K562 (cell line): ENCODE measurements around the gene PRSS27. TPM values are rescaled to one million over a fixed set of nuclear protein-coding genes. Genes with fewer than 3 reads are reported as not detected.
"Not testable (repeated sequence)": the region's sequence is repeated elsewhere in the genome, so short reads cannot be mapped to it uniquely, and the experiment has no call there.

Experiments
- ATAC-seq: fragments of 200-7000 bp; cut with Tn5 transposase; 3 replicates; pipeline ENCODE4 v1.9.1; 2020; ENCODE audit warnings: moderate library complexity
- BruUV-seq: library from RNA; stranded (reverse); fragments of 400-500 nt; replicated peaks from 2 replicates; lab custom pipeline; 2021; lab: Mats Ljungman, UMichigan
- CTCF ChIA-PET: fragments of 300-600 bp; formaldehyde crosslinking; extraction: SDS; loops from one replicate; lab custom pipeline; 2021; ENCODE audit warnings: low intra/inter-chr PET ratio; lab: Yijun Ruan, JAX
- POLR2A ChIA-PET: fragments of 300-600, 350-650 bp; sonication (Branson Sonifier 250); formaldehyde crosslinking; extraction: SDS; loops from one replicate; lab custom pipeline; 2021; ENCODE audit warnings: antibody characterized with exemption, inconsistent platforms; lab: Yijun Ruan, JAX
- DNase-seq, 4 experiments: peaks; one replicate each; pipeline versions ENCODE4 v3.0.0 to v3.0.0-alpha.2; 2011 to 2018; ENCODE audit warnings: low spot score in 3 of 4, mixed read lengths in 3 of 4; ENCODE audit errors: extremely low read depth in 1 of 4
- FAIRE-seq: peaks from 2 replicates; lab custom pipeline; 2011; peaks lifted over from hg19 to GRCh38; lab: Jason Lieb, UNC
- H2AFZ ChIP-seq: 2 replicates; pipeline ENCODE4 v1.6.0; 2011; ENCODE audit warnings: low read depth, low read length, control low read depth, inconsistent platforms
- H3K27ac ChIP-seq: fragments of 200-600 bp; 3 replicates; pipeline ENCODE4 v1.8.0; 2011; ENCODE audit warnings: low read depth, mild to moderate bottlenecking, control low read depth, inconsistent platforms, low read length, moderate library complexity, mixed read lengths; ENCODE audit errors: extremely low read depth
- H3K27me3 ChIP-seq, 2 experiments: fragments of 300-600 bp in 1 of 2; 2 replicates in 1 of 2; 3 replicates in 1 of 2; pipeline versions ENCODE4 v1.6.0 to v1.8.0; 2011; ENCODE audit warnings: inconsistent platforms in 2 of 2, low read length in 2 of 2, mild to moderate bottlenecking in 1 of 2, mixed read lengths in 1 of 2, moderate library complexity in 1 of 2; ENCODE audit not compliant: control insufficient read depth in 2 of 2, insufficient read depth in 2 of 2
- H3K36me3 ChIP-seq: fragments of 300-600 bp; 3 replicates; pipeline ENCODE4 v1.8.0; 2011; ENCODE audit warnings: mild to moderate bottlenecking, low read length, inconsistent platforms; ENCODE audit not compliant: control insufficient read depth, insufficient read depth
- H3K4me1 ChIP-seq, 2 experiments: fragments of 200-600 bp in 1 of 2; replicated peaks in 1 of 2; 2 replicates in 1 of 2; 3 replicates in 1 of 2; pipeline versions ENCODE4 v1.5.1 to v1.8.0; 2011; ENCODE audit warnings: inconsistent platforms in 2 of 2, low read length in 2 of 2, mild to moderate bottlenecking in 1 of 2, mixed read lengths in 1 of 2, moderate library complexity in 1 of 2; ENCODE audit not compliant: control insufficient read depth in 2 of 2, insufficient read depth in 2 of 2
- H3K4me2 ChIP-seq: 2 replicates; pipeline ENCODE4 v1.6.1; 2011; ENCODE audit warnings: low read length, control low read depth, inconsistent platforms, mixed read lengths; ENCODE audit not compliant: insufficient read depth
- H3K4me3 ChIP-seq: fragments of 200-600 bp; sonication (generic), shearing (Covaris generic); 2 replicates; pipeline ENCODE4 v1.5.1; 2016; ENCODE audit warnings: control low read depth, inconsistent platforms
- H3K79me2 ChIP-seq: fragments of 200-600 bp; 3 replicates; pipeline ENCODE4 v1.8.0; 2011; ENCODE audit warnings: low read length, inconsistent platforms; ENCODE audit not compliant: control insufficient read depth, insufficient read depth
- H3K9ac ChIP-seq, 2 experiments: 2 replicates each; pipeline versions ENCODE4 v1.6.0 to v1.6.1; 2011; ENCODE audit warnings: low read depth in 2 of 2, low read length in 2 of 2, control low read depth in 1 of 2, inconsistent platforms in 1 of 2, mild to moderate bottlenecking in 1 of 2, mixed read lengths in 1 of 2; ENCODE audit not compliant: insufficient read depth in 1 of 2
- H3K9me1 ChIP-seq: one replicate; pipeline ENCODE4 v1.6.0; 2011; ENCODE audit warnings: inconsistent platforms, mild to moderate bottlenecking, low read length, moderate library complexity; ENCODE audit not compliant: control insufficient read depth, insufficient read depth
- H3K9me3 ChIP-seq: replicated peaks from 2 replicates; pipeline ENCODE4 v1.5.1; 2011; ENCODE audit warnings: low read depth, low read length, inconsistent platforms; ENCODE audit not compliant: control insufficient read depth, insufficient read depth
- H4K20me1 ChIP-seq: replicated peaks from 2 replicates; pipeline ENCODE4 v1.6.1; 2011; ENCODE audit warnings: low read length, inconsistent platforms, mixed read lengths; ENCODE audit not compliant: control insufficient read depth, insufficient read depth
- ARNT ChIP-seq, 2 experiments: fragments of 450-650 bp; IDR thresholded peaks; 2 replicates each; pipeline ENCODE4 v1.6.1; 2016; ENCODE audit warnings: mild to moderate bottlenecking in 1 of 2
- COPS2 ChIP-seq: fragments of 450-650 bp; conservative IDR thresholded peaks from 2 replicates; pipeline ENCODE4 v1.6.1; 2016; ENCODE audit warnings: mild to moderate bottlenecking, moderate library complexity
- KDM1A ChIP-seq, 2 experiments: fragments of 450-650 bp; IDR thresholded peaks; 2 replicates each; pipeline ENCODE4 v1.6.1; 2016; ENCODE audit warnings: mild to moderate bottlenecking in 2 of 2
- MTA2 ChIP-seq: fragments of 450-650 bp; IDR thresholded peaks from 2 replicates; pipeline ENCODE4 v1.6.1; 2016; ENCODE audit warnings: low read depth
- NCOA2 ChIP-seq, 2 experiments: fragments of 450-650 bp; IDR thresholded peaks; 2 replicates each; pipeline ENCODE4 v1.6.1; 2018; ENCODE audit warnings: mild to moderate bottlenecking in 2 of 2, moderate library complexity in 1 of 2; ENCODE audit not compliant: partially characterized antibody in 2 of 2
- NEUROD1 ChIP-seq: fragments of 150-350 bp; IDR thresholded peaks from 2 replicates; pipeline ENCODE4 v1.6.1; 2014; ENCODE audit warnings: borderline replicate concordance, low read length, low read depth; ENCODE audit not compliant: partially characterized antibody
- RBM15 ChIP-seq: fragments of 200-400 bp; formaldehyde crosslinking; IDR thresholded peaks from 2 replicates; pipeline ENCODE4 v1.6.1; 2018; ENCODE audit warnings: mild to moderate bottlenecking, low read length, moderate library complexity; ENCODE audit not compliant: insufficient read depth
- ZNF212 ChIP-seq: fragments of 450-650 bp; formaldehyde crosslinking; IDR thresholded peaks from 2 replicates; pipeline ENCODE4 v1.4.0; 2020; ENCODE audit warnings: mild to moderate bottlenecking
- ZNF23 ChIP-seq: fragments of 250-450 bp; sonication (Bioruptor Pico); IDR thresholded peaks from 2 replicates; pipeline ENCODE4 v1.4.0; 2020; ENCODE audit warnings: mild to moderate bottlenecking
- ZNF583 ChIP-seq: fragments of 250-450 bp; sonication (Bioruptor Pico); IDR thresholded peaks from 2 replicates; pipeline ENCODE4 v1.4.0; 2020
- WGBS: fragments of 100-300 bp; shearing (Covaris generic); methylation state at CpG from one replicate; pipeline ENCODE4 v1.1.6; 2016; ENCODE audit warnings: low coverage, mixed read lengths; ENCODE audit not compliant: insufficient coverage; ENCODE audit errors: missing lambda C conversion rate; 5-methylcytosine and 5-hydroxymethylcytosine counted together
- in situ Hi-C: fragments of 300-500 bp; cut with MboI; formaldehyde crosslinking; loops from 4 replicates; pipeline ENCODE4 v1.15.0; 2018; ENCODE audit warnings: inconsistent platforms, mixed read lengths
- intact Hi-C: fragments of 100-400 bp; cut with micrococcal nuclease; formaldehyde crosslinking; loops from 2 replicates; pipeline ENCODE4 v1.14.2; 2022
- polyA plus RNA-seq, 8 experiments: library from polyadenylated mRNA; depleted of rRNA in 4 of 8; stranded (reverse) in 5 of 8; unstranded in 3 of 8; fragments of >200 nt; fragmentation: Nextera tagmentation in 2 of 8; fragmentation: Illumina TruSeq in 1 of 8; extraction: Ambion mirVana in 2 of 8; extraction: Trizol in 1 of 8; gene quantifications; 2 replicates each; pipeline versions ENCODE4 v1.2.1 to v1.2.3, GENCODE V29; 2011 to 2014; ENCODE audit warnings: inconsistent platforms in 1 of 8, missing spikeins in 1 of 8
- total RNA-seq, 7 experiments: library from RNA; depleted of rRNA in 6 of 7; stranded (reverse); fragments of >200 nt in 6 of 7; fragmentation: Illumina TruSeq in 2 of 7; extraction: Trizol in 2 of 7; gene quantifications; 2 replicates each; pipeline versions ENCODE4 v1.2.1 to v1.2.3, GENCODE V29; 2011 to 2021; ENCODE audit warnings: low replicate concordance in 1 of 7

Gene PRSS27
- total and polyA plus RNA-seq, 9 of the 15 experiments (the other 6 are each of a cell fraction or from before 2014, with no cell fraction given) = 0.09 to 0.20 (median 0.17) TPM; not detected in 5

- TF ChIP-seq ZNF212 (CRISPR knock-in tag) (no peak), COPS2 (no peak), NCOA2 (IDR thresholded peaks at IDR 0.05; ENCODE audit: partially characterized antibody in 2 of 2) (no peak), ARNT (IDR thresholded peaks at IDR 0.05) (no peak), RBM15 (no peak), ZNF23 (CRISPR knock-in tag) (no peak), ZNF583 (CRISPR knock-in tag) (no peak), KDM1A (IDR thresholded peaks at IDR 0.05) (no peak), MTA2 (no peak), NEUROD1 (no peak)
Observed at GRCh38 chr16:2697401-2697948, 22.5 kb downstream of the PRSS27 start (continued).

GRCh38 chr16:2696601-2697250 lies 23.3 kb downstream of the PRSS27 start:
- BruUV-seq, H3K79me2 ChIP-seq, intact Hi-C loops, CTCF ChIA-PET, ATAC-seq, H3K4me3 ChIP-seq, FAIRE-seq, H3K9me3 ChIP-seq, H3K27ac ChIP-seq, DNase-seq, H4K20me1 ChIP-seq, H3K9ac ChIP-seq, H3K27me3 ChIP-seq, H3K4me2 ChIP-seq, H2AFZ ChIP-seq, POLR2A ChIA-PET, H3K9me1 ChIP-seq, in situ Hi-C loops: not testable (repeated sequence)
- H3K36me3 ChIP-seq = peaks cover 47% of the 10 kb centered on the region; the same call in 2 of the 3 replicates
- 93% methylated on average over 27 of the region's 37 CpGs for WGBS
- peaks cover 0 to 27% of the 10 kb centered on the region in 2 experiments; a peak in 2 of 5 replicates for H3K4me1 ChIP-seq
